Activated T-cell treated with anti-CD3 and anti-CD28 coated beads for 48 hours (primary cell): Measurements from ENCODE around the gene TAGLN.

Source experiments
- DNase-seq: peaks from one replicate; pipeline ENCODE4 v3.0.0-alpha.2; 2020; ENCODE audit warnings: low read depth

Gene TAGLN

DNA sequence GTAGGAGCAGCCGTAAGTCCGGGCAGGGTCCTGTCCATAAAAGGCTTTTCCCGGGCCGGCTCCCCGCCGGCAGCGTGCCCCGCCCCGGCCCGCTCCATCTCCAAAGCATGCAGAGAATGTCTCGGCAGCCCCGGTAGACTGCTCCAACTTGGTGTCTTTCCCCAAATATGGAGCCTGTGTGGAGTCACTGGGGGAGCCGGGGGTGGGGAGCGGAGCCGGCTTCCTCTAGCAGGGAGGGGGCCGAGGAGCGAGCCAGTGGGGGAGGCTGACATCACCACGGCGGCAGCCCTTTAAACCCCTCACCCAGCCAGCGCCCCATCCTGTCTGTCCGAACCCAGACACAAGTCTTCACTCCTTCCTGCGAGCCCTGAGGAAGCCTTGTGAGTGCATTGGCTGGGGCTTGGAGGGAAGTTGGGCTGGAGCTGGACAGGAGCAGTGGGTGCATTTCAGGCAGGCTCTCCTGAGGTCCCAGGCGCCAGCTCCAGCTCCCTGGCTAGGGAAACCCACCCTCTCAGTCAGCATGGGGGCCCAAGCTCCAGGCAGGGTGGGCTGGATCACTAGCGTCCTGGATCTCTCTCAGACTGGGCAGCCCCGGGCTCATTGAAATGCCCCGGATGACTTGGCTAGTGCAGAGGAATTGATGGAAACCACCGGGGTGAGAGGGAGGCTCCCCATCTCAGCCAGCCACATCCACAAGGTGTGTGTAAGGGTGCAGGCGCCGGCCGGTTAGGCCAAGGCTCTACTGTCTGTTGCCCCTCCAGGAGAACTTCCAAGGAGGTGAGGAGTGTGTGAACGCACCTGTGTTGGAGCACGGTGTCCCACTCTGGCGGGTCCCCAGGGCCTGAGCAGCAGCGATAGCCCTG lies at the start of gene TAGLN:
TAGLN (plus strand) TSS at position 318 of the 863 bp plus-strand sequence. CDS start 3,644 bp downstream, outside the sequence.
- DNase-seq, result no peak

DNA sequence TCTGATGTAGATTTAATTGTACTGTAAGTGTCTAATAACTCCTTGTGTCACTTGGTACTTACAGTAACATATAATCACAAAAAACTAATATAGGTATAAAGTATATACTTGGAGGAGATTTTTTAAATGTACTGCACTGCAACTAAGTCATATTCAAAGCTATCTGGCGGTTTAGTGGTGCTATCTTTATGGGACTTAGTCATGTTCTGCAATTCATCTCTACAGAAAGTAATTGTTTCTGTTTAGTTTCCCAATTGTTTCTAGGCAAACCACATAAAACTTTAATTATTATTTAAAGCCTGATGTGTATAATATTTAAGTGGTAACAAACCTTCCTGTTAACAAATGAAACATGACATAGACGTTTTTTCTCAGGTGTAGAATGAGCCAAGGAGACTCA lies 47.1 kb upstream of the TAGLN start:
- DNase-seq, result no peak

- DNase-seq, result no peak
These were observed 44.7 kb upstream of the TAGLN start for GRCh38 chr11:117154468-117154867.

DNA sequence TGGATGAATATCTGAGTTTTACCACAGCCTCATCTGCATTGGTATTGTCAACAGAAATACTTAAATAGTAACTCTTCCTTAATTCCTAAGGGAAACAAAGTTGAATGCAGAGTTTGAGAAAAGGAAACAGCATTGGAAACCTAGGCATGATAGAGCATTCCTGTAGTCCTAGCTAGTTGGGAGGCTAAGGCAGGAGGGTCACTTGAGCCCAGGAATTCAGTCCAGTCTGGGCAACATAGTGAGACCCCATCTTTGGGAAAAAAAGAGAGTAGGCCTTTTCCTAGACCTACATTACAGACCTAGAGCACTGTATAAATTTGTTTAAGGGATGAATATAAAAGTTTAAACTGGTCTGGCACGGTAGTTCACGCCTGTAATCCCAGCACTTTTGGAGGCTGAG lies 41.7 kb upstream of the TAGLN start:
- DNase-seq, result no peak

GRCh38 chr11:117159892-117160291 lies 39.3 kb upstream of the TAGLN start:
- DNase-seq, result no peak

DNA sequence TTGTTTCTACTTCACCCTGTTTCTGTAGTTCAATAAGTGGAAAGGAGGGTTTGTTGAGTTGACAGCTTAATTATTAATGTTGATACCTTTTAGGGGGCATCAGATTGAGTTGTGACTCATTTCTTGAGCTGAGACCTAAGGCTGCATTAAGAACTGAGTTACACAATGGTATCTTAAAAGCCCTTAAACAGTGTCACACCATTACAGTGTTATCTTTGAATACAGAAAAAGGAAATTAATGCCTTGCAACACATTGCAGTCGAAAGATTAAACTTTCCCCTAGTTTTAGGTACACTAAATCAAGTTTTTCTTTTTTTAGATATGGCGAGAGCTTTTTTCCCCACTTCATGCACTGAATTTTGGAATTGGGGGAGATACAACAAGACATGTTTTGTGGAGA lies 38.3 kb upstream of the TAGLN start:
- DNase-seq, result no peak

DNA sequence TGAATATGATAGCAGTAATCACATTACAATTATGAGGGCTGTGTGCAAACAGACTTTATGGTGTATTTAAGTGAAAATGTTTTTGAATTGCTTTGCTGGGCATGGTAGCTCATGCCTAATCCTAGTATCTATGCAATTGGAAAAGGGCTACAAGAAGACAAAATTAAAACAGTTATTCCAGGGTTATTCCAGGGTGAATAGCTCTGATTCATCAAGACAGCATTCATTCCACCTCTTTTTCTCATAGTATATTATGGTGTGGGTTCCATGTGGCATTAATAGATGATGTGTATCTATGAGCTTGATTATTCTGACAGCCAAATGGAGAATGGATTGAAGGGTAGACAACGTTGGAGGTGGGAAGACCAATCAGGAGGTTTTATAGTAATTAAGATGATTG lies 32.7 kb upstream of the TAGLN start:
- DNase-seq, result no peak

DNA sequence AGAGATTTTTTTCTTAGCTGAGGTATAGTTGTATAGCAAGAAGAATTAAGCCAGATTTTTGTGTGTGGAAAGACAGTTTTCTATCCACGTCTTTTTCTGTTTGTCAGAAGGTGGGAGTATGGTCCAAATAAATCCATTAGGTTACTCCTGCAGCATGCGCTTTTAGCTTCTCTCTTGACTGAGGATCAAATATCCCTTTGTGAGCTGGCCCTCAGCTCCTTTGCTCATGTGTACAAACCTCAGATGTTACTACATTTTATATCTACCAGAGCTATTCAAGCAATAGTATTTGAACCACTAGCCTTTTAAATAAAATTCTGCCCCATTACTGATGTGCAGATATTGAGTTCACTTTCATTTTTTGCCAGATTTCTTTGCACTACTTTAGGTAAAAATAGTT lies 29.4 kb upstream of the TAGLN start:
- DNase-seq, result no peak

GRCh38 chr11:117170210-117170609 lies 29.0 kb upstream of the TAGLN start:
- no peak for DNase-seq

DNA sequence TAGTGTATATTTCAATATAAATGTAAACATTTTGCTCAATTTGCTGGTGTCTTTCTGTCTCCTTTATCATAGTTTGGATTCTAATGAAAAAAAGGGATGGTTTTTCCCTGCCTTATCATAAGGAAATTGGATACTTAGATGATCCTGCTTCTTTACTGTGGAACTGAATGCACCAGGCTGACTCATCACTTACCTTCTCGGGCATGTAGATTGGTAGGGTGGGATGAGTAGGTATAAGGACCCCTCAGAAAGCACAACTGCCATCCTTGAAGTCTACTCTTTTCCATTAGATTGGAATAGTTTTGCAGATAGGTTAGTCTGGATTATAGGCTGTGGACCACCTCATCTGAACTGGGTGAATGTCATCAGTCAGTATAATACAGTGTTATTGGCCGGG lies 28.2 kb upstream of the TAGLN start:
- DNase-seq, result no peak

GRCh38 chr11:117171404-117172061 lies 27.6 kb upstream of the TAGLN start:
- DNase-seq, result no peak

- DNase-seq, result no peak
These were observed 26.3 kb upstream of the TAGLN start for GRCh38 chr11:117172724-117173421.

DNA sequence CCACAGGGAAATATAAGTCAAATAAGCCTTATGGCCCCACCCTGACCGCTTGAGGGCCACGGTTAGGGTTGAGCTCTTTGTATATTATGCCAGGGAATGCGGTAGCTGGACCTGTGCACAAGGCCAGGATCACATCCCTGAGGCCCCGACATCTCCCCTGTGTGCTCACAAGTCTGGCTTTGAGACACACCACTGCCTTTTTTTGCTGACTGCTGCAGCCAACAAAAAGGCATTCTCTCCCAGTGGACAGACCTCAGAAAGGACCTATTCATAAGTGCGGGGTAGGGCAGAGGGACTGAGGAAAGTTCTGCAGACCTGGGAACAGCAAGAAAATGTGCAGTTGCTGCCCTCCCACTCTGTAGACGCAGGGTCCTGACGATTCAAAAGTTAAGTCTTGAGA lies 24.1 kb upstream of the TAGLN start:
- no peak for DNase-seq

DNA sequence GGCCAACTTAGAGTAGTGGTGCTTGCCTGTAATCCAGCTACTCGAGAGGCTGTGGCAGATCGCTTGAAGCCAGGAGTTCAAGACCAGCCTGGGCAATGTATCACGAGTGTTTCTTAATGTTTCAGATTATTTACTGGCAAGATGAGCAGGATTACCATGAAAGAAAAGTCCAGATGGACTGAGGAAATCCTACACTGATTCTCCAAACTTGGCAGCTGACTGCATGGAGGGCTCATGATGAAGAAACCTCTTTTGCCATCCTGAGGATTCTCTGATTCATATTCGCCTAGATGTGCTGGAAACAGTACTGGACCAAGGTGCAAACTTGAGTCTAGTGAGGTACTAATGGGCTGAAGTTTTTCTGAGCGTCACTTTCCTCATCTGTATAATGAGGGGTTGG lies 23.4 kb upstream of the TAGLN start:
- no peak for DNase-seq

- DNase-seq, result no peak
These were observed 23.0 kb upstream of the TAGLN start for GRCh38 chr11:117176186-117176585.

GRCh38 chr11:117177534-117178209 lies 21.5 kb upstream of the TAGLN start:
- no peak for DNase-seq

DNA sequence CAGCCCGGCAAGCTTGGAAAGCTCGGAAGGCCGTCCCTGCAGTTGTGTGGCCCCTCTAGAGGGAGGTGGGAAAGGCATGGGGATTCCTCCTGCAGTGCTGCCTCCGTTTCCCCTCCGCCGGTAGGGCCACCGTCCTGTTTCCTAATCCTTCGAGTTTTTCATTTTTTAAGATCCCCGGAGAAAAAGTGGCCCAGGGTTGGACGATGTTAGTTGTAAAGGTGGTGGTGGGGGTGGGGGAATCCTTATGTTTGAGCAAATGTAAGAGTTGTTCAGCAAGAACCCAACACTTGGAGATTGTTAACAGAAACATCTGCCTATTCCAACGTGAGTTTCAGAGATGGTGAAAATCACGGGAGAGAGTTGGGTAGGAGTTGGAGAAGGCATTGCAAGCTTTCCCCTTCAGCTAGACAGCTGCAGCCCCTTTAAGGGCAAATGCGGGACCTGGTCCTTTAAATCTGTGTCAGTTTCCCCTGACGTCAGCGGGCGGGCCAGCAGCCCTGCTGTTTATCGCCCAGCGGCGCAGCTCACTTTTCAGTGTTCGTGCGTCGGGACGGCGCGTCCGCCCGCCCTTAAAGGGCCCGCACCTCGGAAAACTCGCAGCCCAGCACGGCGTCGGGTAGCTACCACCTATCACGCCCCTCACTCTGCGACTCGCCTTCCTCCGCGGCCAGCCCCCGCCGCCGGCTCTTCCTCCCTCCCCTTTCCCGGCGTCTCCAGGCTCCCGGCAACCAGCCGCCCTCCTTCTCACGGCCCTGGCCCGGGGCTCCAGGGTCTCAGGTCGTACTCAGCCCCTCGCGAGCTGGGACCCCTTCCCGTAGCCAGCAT lies 20.7 kb upstream of the TAGLN start, which contains the start of gene SIDT2:
SIDT2 (plus strand) TSS at position 534 of the 825 bp plus-strand sequence. CDS start 521 bp downstream, outside the sequence.
- peak; percentile 86 for DNase-seq

DNA sequence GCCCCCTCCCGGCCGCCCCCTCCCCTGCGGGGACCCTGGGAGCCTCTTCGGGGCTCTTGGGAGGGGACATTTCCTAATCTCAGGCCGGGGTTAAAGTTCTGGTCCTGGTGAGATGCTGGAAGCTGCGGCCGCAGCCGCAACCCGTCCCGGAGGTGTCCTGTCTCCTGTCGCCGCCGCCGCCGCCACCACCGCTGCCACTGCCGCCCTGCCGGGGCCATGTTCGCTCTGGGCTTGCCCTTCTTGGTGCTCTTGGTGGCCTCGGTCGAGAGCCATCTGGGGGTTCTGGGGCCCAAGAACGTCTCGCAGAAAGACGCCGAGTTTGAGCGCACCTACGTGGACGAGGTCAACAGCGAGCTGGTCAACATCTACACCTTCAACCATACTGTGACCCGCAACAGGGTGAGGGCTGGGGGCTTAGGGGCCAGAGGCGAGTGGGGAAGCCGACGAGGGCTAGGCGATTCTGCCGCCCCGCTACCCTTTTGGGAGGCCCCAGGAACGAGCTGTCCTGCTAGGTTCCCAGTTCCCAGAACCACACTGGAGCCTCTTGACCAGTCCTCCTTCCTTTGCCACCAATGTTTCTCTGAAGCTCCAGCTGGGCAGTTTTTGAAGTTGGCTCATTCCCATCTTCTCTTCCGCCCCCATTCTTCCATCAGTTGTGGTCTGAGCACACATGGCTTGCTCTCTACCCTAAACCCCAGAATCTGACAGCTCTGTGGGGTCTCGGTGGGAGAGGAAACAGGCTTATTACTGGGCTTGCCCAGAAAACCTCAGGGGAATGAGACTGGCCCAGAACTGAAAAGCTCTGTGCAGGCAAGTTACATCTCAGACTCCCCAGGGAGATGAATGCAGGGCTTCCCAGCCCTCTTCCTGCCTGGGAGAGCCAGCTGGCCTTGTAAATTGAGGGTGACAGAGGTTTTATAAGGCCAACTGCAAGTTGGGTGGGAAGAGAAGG lies 19.8 kb upstream of the TAGLN start:
- DNase-seq, result peak; percentile 37

- DNase-seq, result no peak
These were observed 19.1 kb upstream of the TAGLN start for GRCh38 chr11:117180020-117180419.
